ENCODE measurements around the gene SPSB4.

SPSB4 gene

GRCh38 chr3:141192345-141192744, 141.2 kb downstream of the SPSB4 start:
- in situ Hi-C loops (cut with MboI; ENCODE audit: low sequenced_read_pairs), result loop anchor here (25.0 kb wide), 1 partner anchor 180 kb away; no protein-coding TSS in a partner anchor

GRCh38 chr3:141193066-141193830, 142.1 kb downstream of the SPSB4 start:
- in situ Hi-C loops (cut with MboI; ENCODE audit: low sequenced_read_pairs), result loop anchor here (25.0 kb wide), 1 partner anchor 181 kb away; no protein-coding TSS in a partner anchor
